GM23338 (cell line): ENCODE data around the gene ATP10A. TPM values are rescaled to one million over a fixed set of nuclear protein-coding genes. Genes with fewer than 3 reads are reported as not detected.

Experiments
- ATAC-seq: fragments of 200-7000 bp; cut with Tn5 transposase; 3 replicates; pipeline ENCODE4 v1.9.1; 2020
- DNase-seq: peaks from one replicate; pipeline ENCODE4 v3.0.0-alpha.2; 2015; ENCODE audit warnings: low spot score
- H2AFZ ChIP-seq: fragments of 200-600 bp; sonication (generic); 2 replicates; pipeline ENCODE4 v1.8.0; 2016; ENCODE audit warnings: antibody characterized with exemption, mild to moderate bottlenecking, moderate library complexity
- H3F3A ChIP-seq: fragments of 200-600 bp; sonication (generic); replicated peaks from 2 replicates; pipeline ENCODE4 v1.8.0; 2017; ENCODE audit warnings: antibody characterized with exemption, mixed run types, low read depth
- H3K27ac ChIP-seq: fragments of 200-600 bp; sonication (generic); 2 replicates; pipeline ENCODE4 v1.6.1; 2016; ENCODE audit warnings: low read depth
- H3K27me3 ChIP-seq: fragments of 200-600 bp; sonication (generic); 2 replicates; pipeline ENCODE4 v1.8.0; 2016; ENCODE audit warnings: mild to moderate bottlenecking, mixed run types, moderate library complexity; ENCODE audit not compliant: insufficient read depth
- H3K36me3 ChIP-seq: fragments of 200-600 bp; sonication (generic); 2 replicates; pipeline ENCODE4 v1.8.0; 2016; ENCODE audit warnings: mild to moderate bottlenecking; ENCODE audit not compliant: insufficient read depth
- H3K4me1 ChIP-seq: fragments of 200-600 bp; sonication (generic); 2 replicates; pipeline ENCODE4 v1.8.0; 2016; ENCODE audit warnings: mild to moderate bottlenecking, moderate library complexity; ENCODE audit not compliant: insufficient read depth
- H3K4me2 ChIP-seq: fragments of 200-600 bp; sonication (generic); 2 replicates; pipeline ENCODE4 v1.7.1; 2017; ENCODE audit warnings: mixed run types
- H3K4me3 ChIP-seq: fragments of 200-600 bp; sonication (generic); 2 replicates; pipeline ENCODE4 v1.6.1; 2016; ENCODE audit warnings: mixed run types
- H3K79me2 ChIP-seq: fragments of 200-600 bp; sonication (generic); replicated peaks from 2 replicates; pipeline ENCODE4 v1.8.0; 2017; ENCODE audit warnings: mild to moderate bottlenecking; ENCODE audit not compliant: insufficient read depth
- H3K9me2 ChIP-seq: fragments of 200-600 bp; sonication (generic); 2 replicates; pipeline ENCODE4 v1.8.0; 2017; ENCODE audit not compliant: insufficient read depth
- H4K20me1 ChIP-seq: fragments of 200-600 bp; sonication (generic); replicated peaks from 2 replicates; pipeline ENCODE4 v1.8.0; 2017; ENCODE audit warnings: mild to moderate bottlenecking; ENCODE audit not compliant: insufficient read depth
- H3K27ac Mint-ChIP-seq: 2 replicates; pipeline ENCODE4 v1.8.0; 2020; ENCODE audit warnings: inconsistent platforms, mild to moderate bottlenecking, moderate library complexity, mixed read lengths
- H3K27me3 Mint-ChIP-seq: 3 replicates; pipeline ENCODE4 v1.8.0; 2022; ENCODE audit warnings: low read depth, mild to moderate bottlenecking, moderate library complexity, mixed read lengths, inconsistent platforms; ENCODE audit not compliant: insufficient read depth, poor library complexity
- H3K36me3 Mint-ChIP-seq: 3 replicates; pipeline ENCODE4 v1.8.0; 2021; ENCODE audit warnings: low read depth, mild to moderate bottlenecking, inconsistent platforms, moderate library complexity, mixed read lengths
- H3K4me1 Mint-ChIP-seq: 3 replicates; pipeline ENCODE4 v1.8.0; 2020; ENCODE audit warnings: mild to moderate bottlenecking, inconsistent platforms, mixed read lengths
- H3K4me3 Mint-ChIP-seq: 3 replicates; pipeline ENCODE4 v1.8.0; 2021; ENCODE audit warnings: moderate library complexity, mild to moderate bottlenecking, inconsistent platforms, mixed read lengths
- H3K9me3 Mint-ChIP-seq: 3 replicates; pipeline ENCODE4 v1.8.0; 2020; ENCODE audit warnings: moderate library complexity, mild to moderate bottlenecking, inconsistent platforms, mixed read lengths
- EZH2 ChIP-seq: fragments of 200-600 bp; sonication (generic); IDR thresholded peaks from one replicate; pipeline ENCODE4 v1.8.0; 2017; ENCODE audit warnings: antibody characterized with exemption, mild to moderate bottlenecking, low read depth; ENCODE audit not compliant: unreplicated experiment
- NANOG ChIP-seq: IDR thresholded peaks from 2 replicates; pipeline ENCODE4 v1.6.1; 2016; ENCODE audit warnings: antibody characterized with exemption, borderline replicate concordance
- STAT1 ChIP-seq: IDR thresholded peaks from one replicate; pipeline ENCODE4 v1.6.1; 2016; ENCODE audit warnings: antibody characterized with exemption; ENCODE audit not compliant: unreplicated experiment
- ZNF114 ChIP-seq: fragments of 250-450 bp; sonication (Bioruptor Pico); IDR thresholded peaks from 2 replicates; pipeline ENCODE4 v1.5.0; 2020; ENCODE audit warnings: mild to moderate bottlenecking, moderate library complexity
- ZNF331 ChIP-seq: fragments of 250-450 bp; sonication (Bioruptor Pico); IDR thresholded peaks from 2 replicates; pipeline ENCODE4 v1.5.0; 2020; ENCODE audit warnings: low read depth, mild to moderate bottlenecking, moderate library complexity
- polyA plus RNA-seq: library from polyadenylated mRNA; unstranded; fragments of >200 nt; fragmentation: Nextera tagmentation; extraction: Ambion mirVana; gene quantifications from 2 replicates; pipeline ENCODE4 v1.2.1, GENCODE V29; 2016
- total RNA-seq: library from RNA; depleted of rRNA; stranded (reverse); fragments of >200 nt; shearing (Covaris generic); gene quantifications from 2 replicates; pipeline ENCODE4 v1.2.3, GENCODE V29; 2014
- TF ChIP-seq, protein P1 (sequence below): fragments of 250-450 bp; sonication (Bioruptor Pico); IDR thresholded peaks from 2 replicates; pipeline ENCODE4 v1.5.0; 2020; ENCODE audit warnings: mild to moderate bottlenecking, moderate library complexity

The ATP10A gene
- total and polyA plus RNA-seq, 2 experiments from 2014 or later = 0.36 to 5.6 TPM

DNA sequence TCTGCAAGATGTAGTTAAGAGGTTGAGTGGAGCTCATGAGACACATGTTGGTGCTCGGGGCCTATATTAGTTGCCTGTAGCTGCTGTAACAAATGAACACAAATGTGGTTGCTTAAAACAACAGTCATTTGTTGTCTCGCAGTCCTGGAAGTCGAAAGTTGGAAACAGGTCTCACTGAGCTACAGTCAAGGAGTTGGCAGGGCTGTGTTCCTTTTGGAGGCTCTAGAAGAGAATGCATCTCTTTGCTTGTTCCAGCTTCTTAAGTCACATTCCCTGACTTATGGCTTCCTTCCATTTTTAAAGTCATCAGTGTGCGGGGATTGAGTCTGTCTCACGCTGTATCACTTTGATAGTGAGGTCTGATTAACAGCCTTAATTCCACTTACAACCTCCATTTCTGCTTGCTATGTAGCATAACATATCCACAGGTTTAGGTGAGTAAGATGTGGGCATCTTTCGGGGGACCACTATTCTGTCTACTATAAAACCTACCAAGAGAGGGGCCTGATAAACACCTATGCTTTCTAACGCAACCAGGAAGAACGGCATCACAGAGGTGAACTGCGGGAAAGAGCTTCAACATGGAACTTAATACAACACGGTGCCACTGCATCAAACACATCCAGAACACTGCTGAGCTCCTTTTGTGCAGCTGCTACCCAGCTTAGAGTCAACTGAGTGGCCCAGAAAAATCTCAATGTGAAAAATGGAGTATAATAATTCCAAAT is 119.4 kb downstream of the ATP10A start (continued):
- TF ChIP-seq, protein P1, sequence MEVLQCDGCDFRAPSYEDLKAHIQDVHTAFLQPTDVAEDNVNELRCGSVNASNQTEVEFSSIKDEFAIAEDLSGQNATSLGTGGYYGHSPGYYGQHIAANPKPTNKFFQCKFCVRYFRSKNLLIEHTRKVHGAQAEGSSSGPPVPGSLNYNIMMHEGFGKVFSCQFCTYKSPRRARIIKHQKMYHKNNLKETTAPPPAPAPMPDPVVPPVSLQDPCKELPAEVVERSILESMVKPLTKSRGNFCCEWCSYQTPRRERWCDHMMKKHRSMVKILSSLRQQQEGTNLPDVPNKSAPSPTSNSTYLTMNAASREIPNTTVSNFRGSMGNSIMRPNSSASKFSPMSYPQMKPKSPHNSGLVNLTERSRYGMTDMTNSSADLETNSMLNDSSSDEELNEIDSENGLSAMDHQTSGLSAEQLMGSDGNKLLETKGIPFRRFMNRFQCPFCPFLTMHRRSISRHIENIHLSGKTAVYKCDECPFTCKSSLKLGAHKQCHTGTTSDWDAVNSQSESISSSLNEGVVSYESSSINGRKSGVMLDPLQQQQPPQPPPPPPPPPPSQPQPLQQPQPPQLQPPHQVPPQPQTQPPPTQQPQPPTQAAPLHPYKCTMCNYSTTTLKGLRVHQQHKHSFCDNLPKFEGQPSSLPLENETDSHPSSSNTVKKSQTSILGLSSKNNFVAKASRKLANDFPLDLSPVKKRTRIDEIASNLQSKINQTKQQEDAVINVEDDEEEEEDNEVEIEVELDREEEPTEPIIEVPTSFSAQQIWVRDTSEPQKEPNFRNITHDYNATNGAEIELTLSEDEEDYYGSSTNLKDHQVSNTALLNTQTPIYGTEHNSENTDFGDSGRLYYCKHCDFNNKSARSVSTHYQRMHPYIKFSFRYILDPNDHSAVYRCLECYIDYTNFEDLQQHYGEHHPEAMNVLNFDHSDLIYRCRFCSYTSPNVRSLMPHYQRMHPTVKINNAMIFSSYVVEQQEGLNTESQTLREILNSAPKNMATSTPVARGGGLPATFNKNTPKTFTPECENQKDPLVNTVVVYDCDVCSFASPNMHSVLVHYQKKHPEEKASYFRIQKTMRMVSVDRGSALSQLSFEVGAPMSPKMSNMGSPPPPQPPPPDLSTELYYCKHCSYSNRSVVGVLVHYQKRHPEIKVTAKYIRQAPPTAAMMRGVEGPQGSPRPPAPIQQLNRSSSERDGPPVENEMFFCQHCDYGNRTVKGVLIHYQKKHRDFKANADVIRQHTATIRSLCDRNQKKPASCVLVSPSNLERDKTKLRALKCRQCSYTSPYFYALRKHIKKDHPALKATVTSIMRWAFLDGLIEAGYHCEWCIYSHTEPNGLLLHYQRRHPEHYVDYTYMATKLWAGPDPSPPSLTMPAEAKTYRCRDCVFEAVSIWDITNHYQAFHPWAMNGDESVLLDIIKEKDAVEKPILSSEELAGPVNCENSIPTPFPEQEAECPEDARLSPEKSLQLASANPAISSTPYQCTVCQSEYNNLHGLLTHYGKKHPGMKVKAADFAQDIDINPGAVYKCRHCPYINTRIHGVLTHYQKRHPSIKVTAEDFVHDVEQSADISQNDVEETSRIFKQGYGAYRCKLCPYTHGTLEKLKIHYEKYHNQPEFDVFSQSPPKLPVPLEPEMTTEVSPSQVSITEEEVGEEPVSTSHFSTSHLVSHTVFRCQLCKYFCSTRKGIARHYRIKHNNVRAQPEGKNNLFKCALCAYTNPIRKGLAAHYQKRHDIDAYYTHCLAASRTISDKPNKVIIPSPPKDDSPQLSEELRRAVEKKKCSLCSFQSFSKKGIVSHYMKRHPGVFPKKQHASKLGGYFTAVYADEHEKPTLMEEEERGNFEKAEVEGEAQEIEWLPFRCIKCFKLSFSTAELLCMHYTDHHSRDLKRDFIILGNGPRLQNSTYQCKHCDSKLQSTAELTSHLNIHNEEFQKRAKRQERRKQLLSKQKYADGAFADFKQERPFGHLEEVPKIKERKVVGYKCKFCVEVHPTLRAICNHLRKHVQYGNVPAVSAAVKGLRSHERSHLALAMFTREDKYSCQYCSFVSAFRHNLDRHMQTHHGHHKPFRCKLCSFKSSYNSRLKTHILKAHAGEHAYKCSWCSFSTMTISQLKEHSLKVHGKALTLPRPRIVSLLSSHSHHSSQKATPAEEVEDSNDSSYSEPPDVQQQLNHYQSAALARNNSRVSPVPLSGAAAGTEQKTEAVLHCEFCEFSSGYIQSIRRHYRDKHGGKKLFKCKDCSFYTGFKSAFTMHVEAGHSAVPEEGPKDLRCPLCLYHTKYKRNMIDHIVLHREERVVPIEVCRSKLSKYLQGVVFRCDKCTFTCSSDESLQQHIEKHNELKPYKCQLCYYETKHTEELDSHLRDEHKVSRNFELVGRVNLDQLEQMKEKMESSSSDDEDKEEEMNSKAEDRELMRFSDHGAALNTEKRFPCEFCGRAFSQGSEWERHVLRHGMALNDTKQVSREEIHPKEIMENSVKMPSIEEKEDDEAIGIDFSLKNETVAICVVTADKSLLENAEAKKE = no peak
- no peak for TF ChIP-seq EZH2

DNA sequence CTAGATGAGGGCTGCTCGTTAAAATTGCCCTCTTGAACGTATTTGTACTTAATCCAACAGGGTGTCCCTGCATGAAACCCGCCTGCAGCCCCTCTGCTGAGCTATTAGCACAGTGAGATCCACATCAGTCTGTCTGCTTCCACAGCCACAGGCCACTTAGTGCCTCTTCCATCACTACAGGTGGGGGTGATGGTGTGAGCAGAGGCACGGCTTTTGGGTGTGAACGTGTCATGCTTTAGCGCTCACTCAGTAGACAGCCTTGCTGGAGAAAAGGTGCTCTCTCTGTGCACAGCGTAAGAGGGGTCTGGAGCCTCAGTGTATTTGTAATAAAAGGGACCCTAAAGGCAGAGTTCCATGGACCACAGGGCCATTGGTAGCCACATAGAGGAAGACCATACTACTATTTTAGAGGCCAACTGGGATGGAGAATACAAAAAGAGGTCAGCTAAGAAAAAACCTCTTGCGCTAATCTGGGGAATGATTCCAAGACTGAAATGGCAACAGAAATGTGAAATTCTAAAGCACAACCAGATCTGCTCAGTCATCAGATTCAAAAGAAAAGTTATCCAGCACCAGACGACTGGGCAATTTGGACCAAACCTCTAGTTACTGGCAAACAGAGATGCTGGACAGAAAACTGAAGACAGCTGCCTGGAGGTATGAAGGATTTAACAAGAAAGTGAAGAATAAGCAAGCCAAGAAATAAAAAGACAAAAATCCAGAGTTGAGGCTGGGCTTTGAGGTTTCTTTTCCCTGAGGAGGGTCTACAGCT is 120.2 kb downstream of the ATP10A start:
- no peaks in the 10 kb centered on the region; the same call in 2 of the 3 replicates for H3K4me1 Mint-ChIP-seq
- H3K9me3 Mint-ChIP-seq = no peaks in the 10 kb centered on the region
- no peaks in the 10 kb centered on the region for H4K20me1 ChIP-seq
- no peaks in the 10 kb centered on the region for H3K9me2 ChIP-seq
- ATAC-seq (no peak), DNase-seq (no peak)
- no peak overlapping the region for H3K27ac ChIP-seq
- H2AFZ ChIP-seq = no peak overlapping the region
- no peaks in the 10 kb centered on the region for H3K4me1 ChIP-seq
- no peaks in the 10 kb centered on the region for H3K27me3 Mint-ChIP-seq
- H3K27me3 ChIP-seq = no peaks in the 10 kb centered on the region
- H3F3A ChIP-seq = no peaks in the 10 kb centered on the region
- H3K4me3 Mint-ChIP-seq = no peak overlapping the region
- H3K27ac Mint-ChIP-seq = no peak overlapping the region
- H3K36me3 Mint-ChIP-seq = no peaks in the 10 kb centered on the region
- no peak overlapping the region for H3K4me3 ChIP-seq
- H3K4me2 ChIP-seq = no peak overlapping the region
- no peaks in the 10 kb centered on the region for H3K79me2 ChIP-seq
- no peaks in the 10 kb centered on the region for H3K36me3 ChIP-seq
- TF ChIP-seq ZNF114 (CRISPR knock-in tag) = no peak
- TF ChIP-seq STAT1 = no peak
- no peak for TF ChIP-seq NANOG
- TF ChIP-seq ZNF331 (CRISPR knock-in tag) = no peak
- TF ChIP-seq, protein P1 = no peak
